Activated T-cell treated with anti-CD3 and anti-CD28 coated beads for 48 hours (primary cell): ENCODE results near the gene REEP3.

Experiments used
- DNase-seq: peaks from one replicate; pipeline ENCODE4 v3.0.0-alpha.2; 2020; ENCODE audit warnings: low read depth

REEP3 gene

GRCh38 chr10:63666836-63667383, 145.7 kb downstream of the REEP3 start:
- DNase-seq = no peak

- no peak for DNase-seq
Observed at GRCh38 chr10:63667596-63668480, 146.6 kb downstream of the REEP3 start.

GRCh38 chr10:63670291-63670898, 149.2 kb downstream of the REEP3 start:
- no peak for DNase-seq

GRCh38 chr10:63671317-63671937, 150.2 kb downstream of the REEP3 start:
- no peak for DNase-seq

GRCh38 chr10:63672491-63672890, 151.3 kb downstream of the REEP3 start:
- DNase-seq = no peak

GRCh38 chr10:63673246-63673645, 152.0 kb downstream of the REEP3 start:
- DNase-seq = no peak

GRCh38 chr10:63673846-63674245, 152.6 kb downstream of the REEP3 start:
- no peak for DNase-seq
